Activated CD4-positive, alpha-beta T cell treated with anti-CD3 and anti-CD28 coated beads, Interleukin-2, amount 10 ng/mL, durations not matched to agents 7 days and 5 days (primary cell): Measurements from ENCODE around the gene F2RL1. TPM values are rescaled to one million over a fixed set of nuclear protein-coding genes. Genes with fewer than 3 reads are reported as not detected.

Source experiments
- total RNA-seq, 2 experiments: library from RNA; stranded (reverse); gene quantifications; one replicate each; pipeline ENCODE4 v1.2.3, GENCODE V29; 2021

The F2RL1 gene
- total RNA-seq, 2 experiments from 2014 or later = 0.27 to 0.89 TPM

Other genes with a start within 250 kb of the F2RL1 start
- not detected for gene F2RL2, start 195.6 kb upstream of the F2RL1 start, total RNA-seq
- 1 to 10 TPM; 5.9 to 7.3 TPM for gene F2R, start 102.9 kb upstream of the F2RL1 start, total RNA-seq
- gene S100Z, start 31.0 kb downstream of the F2RL1 start, total RNA-seq = 1 to 10 TPM; 1.8 to 2.2 TPM
- gene CRHBP, start 134.0 kb downstream of the F2RL1 start, total RNA-seq = under 1 TPM in 1 of 2 experiments, not detected in 1; 0.27 TPM
- 10 to 100 TPM; 27.6 to 28.9 TPM for gene AGGF1, start 211.4 kb downstream of the F2RL1 start, total RNA-seq